SK-N-SH (cell line): ENCODE results near the gene DCHS2. TPM values are rescaled to one million over a fixed set of nuclear protein-coding genes. Genes with fewer than 3 reads are reported as not detected.

ENCODE experiments used
- CTCF ChIA-PET: fragments of 300-600, 350-600 bp; formaldehyde crosslinking; extraction: SDS; loops from one replicate; lab custom pipeline; 2021; lab: Yijun Ruan, JAX
- POLR2A ChIA-PET: fragments of 350-600 bp; sonication (Branson Sonifier 250); formaldehyde crosslinking; extraction: SDS; loops from one replicate; lab custom pipeline; 2020; ENCODE audit warnings: antibody characterized with exemption, inconsistent platforms; lab: Yijun Ruan, JAX
- DNase-seq: peaks from one replicate; pipeline ENCODE4 v3.0.0; 2012
- H2AFZ ChIP-seq: fragments of 200-600 bp; sonication (generic); 2 replicates; pipeline ENCODE4 v1.8.1; 2016; ENCODE audit warnings: antibody characterized with exemption, mild to moderate bottlenecking, low read depth
- H3F3A ChIP-seq: fragments of 200-600 bp; sonication (generic); replicated peaks from 2 replicates; pipeline ENCODE3; 2016; ENCODE audit warnings: antibody characterized with exemption, mild to moderate bottlenecking; ENCODE audit not compliant: insufficient read depth
- H3K27ac ChIP-seq, 2 experiments: fragments of 200-500 bp in 1 of 2; fragments of 200-600 bp in 1 of 2; sonication (Bioruptor generic) in 1 of 2; sonication (generic), shearing (Covaris generic) in 1 of 2; 2 replicates each; pipeline versions ENCODE4 v1.5.1 to v1.6.1; 2014 to 2016; ENCODE audit warnings: low read depth in 2 of 2, inconsistent platforms in 1 of 2, low read length in 1 of 2, mild to moderate bottlenecking in 1 of 2, mixed read lengths in 1 of 2
- H3K27me3 ChIP-seq: fragments of 200-600 bp; sonication (generic), shearing (Covaris generic); 2 replicates; pipeline ENCODE4 v1.6.1; 2016; ENCODE audit warnings: mixed run types; ENCODE audit not compliant: insufficient read depth
- H3K36me3 ChIP-seq, 2 experiments: fragments of 200-500 bp in 1 of 2; fragments of 200-600 bp in 1 of 2; sonication (Bioruptor generic) in 1 of 2; sonication (generic) in 1 of 2; replicated peaks in 1 of 2; 2 replicates each; pipeline versions ENCODE3 to v1.5.1; 2014 to 2016; ENCODE audit warnings: low read length in 1 of 2, mild to moderate bottlenecking in 1 of 2; ENCODE audit not compliant: insufficient read depth in 2 of 2, control insufficient read depth in 1 of 2
- H3K4me1 ChIP-seq, 2 experiments: fragments of 200-500 bp in 1 of 2; fragments of 200-600 bp in 1 of 2; sonication (Bioruptor generic) in 1 of 2; sonication (generic), shearing (Covaris generic) in 1 of 2; 2 replicates each; pipeline versions ENCODE4 v1.5.1 to v1.6.1; 2014 to 2016; ENCODE audit warnings: low read depth in 1 of 2, low read length in 1 of 2, mixed run types in 1 of 2; ENCODE audit not compliant: insufficient read depth in 2 of 2, control insufficient read depth in 1 of 2
- H3K4me2 ChIP-seq: fragments of 200-600 bp; sonication (generic), shearing (Covaris generic); 2 replicates; pipeline ENCODE4 v1.6.1; 2017; ENCODE audit warnings: mixed run types
- H3K4me3 ChIP-seq, 2 experiments: fragments of 200-500 bp in 1 of 2; fragments of 200-600 bp in 1 of 2; sonication (Bioruptor generic) in 1 of 2; sonication (generic), shearing (Covaris generic) in 1 of 2; 2 replicates each; pipeline versions ENCODE4 v1.5.1 to v1.8.1; 2014 to 2016; ENCODE audit warnings: low read depth in 2 of 2, inconsistent platforms in 1 of 2, low read length in 1 of 2, mild to moderate bottlenecking in 1 of 2, mixed read lengths in 1 of 2, moderate library complexity in 1 of 2
- H3K79me2 ChIP-seq: fragments of 200-600 bp; sonication (generic); 2 replicates; pipeline ENCODE4 v1.8.1; 2017; ENCODE audit warnings: mild to moderate bottlenecking; ENCODE audit not compliant: insufficient read depth
- H3K9ac ChIP-seq: fragments of 200-600 bp; sonication (generic); 2 replicates; pipeline ENCODE4 v1.6.1; 2017; ENCODE audit warnings: mixed run types
- H3K9me2 ChIP-seq: fragments of 200-600 bp; sonication (generic); 2 replicates; pipeline ENCODE4 v1.6.1; 2017; ENCODE audit warnings: mixed run types
- H3K9me3 ChIP-seq: fragments of 200-600 bp; sonication (generic); 2 replicates; pipeline ENCODE4 v1.6.1; 2017; ENCODE audit warnings: mixed run types, mild to moderate bottlenecking, moderate library complexity
- H4K20me1 ChIP-seq: fragments of 200-600 bp; sonication (generic); 2 replicates; pipeline ENCODE4 v1.6.1; 2017; ENCODE audit warnings: mild to moderate bottlenecking, mixed run types; ENCODE audit not compliant: insufficient read depth
- CHD2 ChIP-seq: fragments of 150-350 bp; IDR thresholded peaks from 2 replicates; pipeline ENCODE4 v1.6.1; 2018; ENCODE audit warnings: low read length; ENCODE audit not compliant: partially characterized antibody
- FOSL2 ChIP-seq: IDR thresholded peaks from 2 replicates; pipeline ENCODE4 v1.4.0; 2012; ENCODE audit warnings: low read depth, mild to moderate bottlenecking, moderate library complexity, borderline replicate concordance
- FOXJ3 ChIP-seq: sonication (generic); formaldehyde crosslinking; IDR thresholded peaks from 2 replicates; pipeline ENCODE4 v1.5.1; 2020; ENCODE audit warnings: mild to moderate bottlenecking, missing genetic modification reagents
- FOXM1 ChIP-seq: IDR thresholded peaks from 2 replicates; pipeline ENCODE4 v1.4.0; 2012; ENCODE audit warnings: low read depth, mild to moderate bottlenecking
- GATA2 ChIP-seq: sonication (generic); formaldehyde crosslinking; IDR thresholded peaks from 2 replicates; pipeline ENCODE4 v1.5.0; 2020; ENCODE audit warnings: mild to moderate bottlenecking, missing genetic modification reagents
- NRF1 ChIP-seq: IDR thresholded peaks from 2 replicates; pipeline ENCODE4 v1.6.1; 2012; ENCODE audit warnings: low read depth, mild to moderate bottlenecking, low read length
- RAD21 ChIP-seq: IDR thresholded peaks from 2 replicates; pipeline ENCODE4 v1.6.1; 2012; ENCODE audit warnings: mild to moderate bottlenecking, low read length
- RFX5 ChIP-seq: IDR thresholded peaks from 2 replicates; pipeline ENCODE4 v1.6.1; 2012; ENCODE audit warnings: mild to moderate bottlenecking, improper control_type of control experiment, low read length
- SIN3A ChIP-seq: IDR thresholded peaks from 2 replicates; pipeline ENCODE4 v1.6.1; 2012; ENCODE audit warnings: low read depth, mild to moderate bottlenecking, low read length, moderate library complexity, borderline replicate concordance
- SMC3 ChIP-seq: IDR thresholded peaks from 2 replicates; pipeline ENCODE4 v1.6.1; 2012; ENCODE audit warnings: low read depth, low read length, improper control_type of control experiment
- TAF1 ChIP-seq: IDR thresholded peaks from 2 replicates; pipeline ENCODE4 v1.6.1; 2012; ENCODE audit warnings: low read depth, mild to moderate bottlenecking, low read length, moderate library complexity, borderline replicate concordance
- WGBS: methylation state at CpG from one replicate; pipeline ENCODE4 v1.1.6; 2017; ENCODE audit warnings: low lambda C conversion rate; 5-methylcytosine and 5-hydroxymethylcytosine counted together
- polyA plus RNA-seq, 3 experiments: library from polyadenylated mRNA; depleted of rRNA; stranded (reverse); fragments of >200 nt; gene quantifications; 2 replicates each; pipeline ENCODE4 v1.2.3, GENCODE V29; 2012
- TF ChIP-seq, protein P1 (sequence below): fragments of 200-600 bp; sonication (generic); IDR thresholded peaks from 2 replicates; pipeline ENCODE4 v1.6.1; 2017; ENCODE audit warnings: antibody characterized with exemption, mild to moderate bottlenecking, moderate library complexity
- TF ChIP-seq, protein P2 (sequence below): IDR thresholded peaks from 2 replicates; pipeline ENCODE4; 2012
- TF ChIP-seq, protein P3 (sequence below): IDR thresholded peaks from 2 replicates; pipeline ENCODE4 v1.4.0; 2012; ENCODE audit warnings: low read depth, borderline replicate concordance
- TF ChIP-seq, protein P4 (sequence below): fragments of 150-350 bp; IDR thresholded peaks from 2 replicates; pipeline ENCODE4 v1.6.1; 2017; ENCODE audit warnings: antibody characterized with exemption, low read length, low read depth, borderline replicate concordance

The DCHS2 gene
- polyA plus RNA-seq, 1 of the 3 experiments (the other 2 are of a cell fraction), result not detected

DNA sequence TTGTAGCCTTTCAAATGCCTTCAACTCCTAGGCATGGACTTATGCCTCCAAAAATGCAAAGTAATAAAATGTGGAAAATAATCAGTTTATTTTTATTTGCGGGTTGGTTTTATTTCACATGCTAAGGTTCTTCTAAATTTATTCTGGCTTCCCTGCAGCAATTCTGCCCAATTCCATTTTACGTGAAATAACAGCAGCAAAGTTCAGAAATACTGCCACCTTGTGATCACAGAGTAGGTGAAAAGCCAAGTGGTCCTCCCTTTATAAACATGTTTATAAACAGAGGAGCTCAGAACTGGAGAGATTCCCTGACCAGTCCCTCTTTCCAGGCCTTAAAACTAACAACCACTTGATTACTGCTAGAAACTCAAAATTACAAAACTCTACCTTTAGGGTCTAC is 14.7 kb upstream of the DCHS2 start:
- Histone ChIP-seq H2AFZ (no peak overlapping the region), H3F3A (no peaks in the 10 kb centered on the region), H3K9ac (no peak overlapping the region), H3K4me2 (no peak overlapping the region), H3K4me3 (no peak overlapping the region; a peak in 1 of 4 replicates), H3K9me3 (no peaks in the 10 kb centered on the region), H3K27ac (no peak overlapping the region)
- TF ChIP-seq NRF1 (no peak), SIN3A (no peak), CHD2 (no peak), FOXJ3 (CRISPR knock-in tag) (no peak), RAD21 (peak; percentile 61), FOSL2 (no peak), GATA2 (CRISPR knock-in tag) (no peak), TAF1 (no peak), SMC3 (peak; percentile 57), RFX5 (no peak), FOXM1 (no peak)
- TF ChIP-seq, protein P1, sequence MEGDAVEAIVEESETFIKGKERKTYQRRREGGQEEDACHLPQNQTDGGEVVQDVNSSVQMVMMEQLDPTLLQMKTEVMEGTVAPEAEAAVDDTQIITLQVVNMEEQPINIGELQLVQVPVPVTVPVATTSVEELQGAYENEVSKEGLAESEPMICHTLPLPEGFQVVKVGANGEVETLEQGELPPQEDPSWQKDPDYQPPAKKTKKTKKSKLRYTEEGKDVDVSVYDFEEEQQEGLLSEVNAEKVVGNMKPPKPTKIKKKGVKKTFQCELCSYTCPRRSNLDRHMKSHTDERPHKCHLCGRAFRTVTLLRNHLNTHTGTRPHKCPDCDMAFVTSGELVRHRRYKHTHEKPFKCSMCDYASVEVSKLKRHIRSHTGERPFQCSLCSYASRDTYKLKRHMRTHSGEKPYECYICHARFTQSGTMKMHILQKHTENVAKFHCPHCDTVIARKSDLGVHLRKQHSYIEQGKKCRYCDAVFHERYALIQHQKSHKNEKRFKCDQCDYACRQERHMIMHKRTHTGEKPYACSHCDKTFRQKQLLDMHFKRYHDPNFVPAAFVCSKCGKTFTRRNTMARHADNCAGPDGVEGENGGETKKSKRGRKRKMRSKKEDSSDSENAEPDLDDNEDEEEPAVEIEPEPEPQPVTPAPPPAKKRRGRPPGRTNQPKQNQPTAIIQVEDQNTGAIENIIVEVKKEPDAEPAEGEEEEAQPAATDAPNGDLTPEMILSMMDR, result peak; percentile 58
- TF ChIP-seq, protein P2, sequence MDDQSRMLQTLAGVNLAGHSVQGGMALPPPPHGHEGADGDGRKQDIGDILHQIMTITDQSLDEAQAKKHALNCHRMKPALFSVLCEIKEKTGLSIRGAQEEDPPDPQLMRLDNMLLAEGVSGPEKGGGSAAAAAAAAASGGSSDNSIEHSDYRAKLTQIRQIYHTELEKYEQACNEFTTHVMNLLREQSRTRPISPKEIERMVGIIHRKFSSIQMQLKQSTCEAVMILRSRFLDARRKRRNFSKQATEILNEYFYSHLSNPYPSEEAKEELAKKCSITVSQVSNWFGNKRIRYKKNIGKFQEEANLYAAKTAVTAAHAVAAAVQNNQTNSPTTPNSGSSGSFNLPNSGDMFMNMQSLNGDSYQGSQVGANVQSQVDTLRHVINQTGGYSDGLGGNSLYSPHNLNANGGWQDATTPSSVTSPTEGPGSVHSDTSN, result no peak
- TF ChIP-seq, protein P3, sequence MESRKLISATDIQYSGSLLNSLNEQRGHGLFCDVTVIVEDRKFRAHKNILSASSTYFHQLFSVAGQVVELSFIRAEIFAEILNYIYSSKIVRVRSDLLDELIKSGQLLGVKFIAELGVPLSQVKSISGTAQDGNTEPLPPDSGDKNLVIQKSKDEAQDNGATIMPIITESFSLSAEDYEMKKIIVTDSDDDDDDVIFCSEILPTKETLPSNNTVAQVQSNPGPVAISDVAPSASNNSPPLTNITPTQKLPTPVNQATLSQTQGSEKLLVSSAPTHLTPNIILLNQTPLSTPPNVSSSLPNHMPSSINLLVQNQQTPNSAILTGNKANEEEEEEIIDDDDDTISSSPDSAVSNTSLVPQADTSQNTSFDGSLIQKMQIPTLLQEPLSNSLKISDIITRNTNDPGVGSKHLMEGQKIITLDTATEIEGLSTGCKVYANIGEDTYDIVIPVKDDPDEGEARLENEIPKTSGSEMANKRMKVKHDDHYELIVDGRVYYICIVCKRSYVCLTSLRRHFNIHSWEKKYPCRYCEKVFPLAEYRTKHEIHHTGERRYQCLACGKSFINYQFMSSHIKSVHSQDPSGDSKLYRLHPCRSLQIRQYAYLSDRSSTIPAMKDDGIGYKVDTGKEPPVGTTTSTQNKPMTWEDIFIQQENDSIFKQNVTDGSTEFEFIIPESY, result no peak
- TF ChIP-seq, protein P4, sequence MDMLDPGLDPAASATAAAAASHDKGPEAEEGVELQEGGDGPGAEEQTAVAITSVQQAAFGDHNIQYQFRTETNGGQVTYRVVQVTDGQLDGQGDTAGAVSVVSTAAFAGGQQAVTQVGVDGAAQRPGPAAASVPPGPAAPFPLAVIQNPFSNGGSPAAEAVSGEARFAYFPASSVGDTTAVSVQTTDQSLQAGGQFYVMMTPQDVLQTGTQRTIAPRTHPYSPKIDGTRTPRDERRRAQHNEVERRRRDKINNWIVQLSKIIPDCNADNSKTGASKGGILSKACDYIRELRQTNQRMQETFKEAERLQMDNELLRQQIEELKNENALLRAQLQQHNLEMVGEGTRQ, result no peak
- TF ChIP-seq, all 33 proteins: peak for 3
- no peaks in the 10 kb centered on the region for H3K36me3 ChIP-seq
- POLR2A ChIA-PET, result no interaction called here
- H4K20me1 ChIP-seq, result no peaks in the 10 kb centered on the region
- no peaks in the 10 kb centered on the region for H3K9me2 ChIP-seq
- WGBS, result 2% methylated on average over 2 of the region's 2 CpGs
- CTCF ChIA-PET, result interaction anchor here (0.6 to 2.5 kb wide), 26 partner anchors 10 to 721 kb away, joined by 3 to 20 read pairs (median 3); no protein-coding TSS in a partner anchor
- peak; percentile 12 for DNase-seq
- no peaks in the 10 kb centered on the region for H3K79me2 ChIP-seq
- peaks cover 49% of the 10 kb centered on the region; the same call in 1 of the 2 replicates for H3K27me3 ChIP-seq
- no peaks in the 10 kb centered on the region for H3K4me1 ChIP-seq
